Endothelial cell (in vitro differentiated cells): ENCODE results near the gene PLEKHG7. TPM values are rescaled to one million over a fixed set of nuclear protein-coding genes. Genes with fewer than 3 reads are reported as not detected.

Source experiments
- DNase-seq: peaks from one replicate; pipeline ENCODE4 v3.0.0; 2021; ENCODE audit warnings: low spot score
- H3K27ac Mint-ChIP-seq: one replicate; pipeline ENCODE4 v1.8.0; 2021; ENCODE audit warnings: mixed read lengths, inconsistent platforms; ENCODE audit not compliant: unreplicated experiment
- H3K27me3 Mint-ChIP-seq: one replicate; pipeline ENCODE4 v1.8.0; 2021; ENCODE audit warnings: mild to moderate bottlenecking, moderate library complexity, mixed read lengths, inconsistent platforms; ENCODE audit not compliant: unreplicated experiment
- H3K36me3 Mint-ChIP-seq: one replicate; pipeline ENCODE4 v1.8.0; 2021; ENCODE audit warnings: mild to moderate bottlenecking, low read depth, mixed read lengths, inconsistent platforms; ENCODE audit not compliant: unreplicated experiment
- H3K4me1 Mint-ChIP-seq: one replicate; pipeline ENCODE4 v1.8.0; 2021; ENCODE audit warnings: mild to moderate bottlenecking, mixed read lengths, inconsistent platforms; ENCODE audit not compliant: unreplicated experiment
- H3K4me3 Mint-ChIP-seq: one replicate; pipeline ENCODE4 v1.8.0; 2021; ENCODE audit warnings: mild to moderate bottlenecking, mixed read lengths, inconsistent platforms; ENCODE audit not compliant: unreplicated experiment
- H3K9me3 Mint-ChIP-seq: one replicate; pipeline ENCODE4 v1.8.0; 2021; ENCODE audit warnings: mixed read lengths, inconsistent platforms; ENCODE audit not compliant: unreplicated experiment
- total RNA-seq: library from RNA; stranded (reverse); fragmentation: NEBNext Ultra II Directional; extraction: Animal tissue kit (Norgen Biotek cat#: 25700); gene quantifications from one replicate; pipeline ENCODE4 v1.2.1, GENCODE V29; 2021; ENCODE audit not compliant: unreplicated experiment
- TF ChIP-seq, protein P1 (sequence below): fragments of 200-600 bp; sonication (generic); IDR thresholded peaks from one replicate; pipeline ENCODE4 v1.5.0; 2021; ENCODE audit warnings: antibody characterized with exemption; ENCODE audit not compliant: unreplicated experiment

The PLEKHG7 gene
- total RNA-seq, 1 donor from 2014 or later = not detected

DNA sequence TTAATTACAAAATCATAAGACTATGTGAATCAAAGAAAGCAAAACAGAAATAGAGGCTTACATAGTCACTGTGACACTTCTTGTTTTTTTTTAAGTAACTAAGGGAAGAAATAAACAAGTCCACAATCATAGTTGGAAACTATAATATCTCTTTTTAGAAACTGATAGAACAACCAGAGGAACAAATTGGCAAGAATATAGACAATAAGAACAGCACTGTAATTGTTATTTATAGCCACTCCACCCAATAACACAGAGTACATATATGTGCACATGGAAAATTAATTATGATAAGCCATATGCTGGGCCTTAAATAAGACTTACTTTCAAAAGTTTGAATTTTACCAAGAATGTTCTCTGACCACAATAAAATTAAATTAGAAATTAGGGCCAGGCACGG lies 101.1 kb downstream of the PLEKHG7 start:
- H3K9me3 Mint-ChIP-seq = no peaks in the 10 kb centered on the region
- peaks cover 7% of the 10 kb centered on the region for H3K36me3 Mint-ChIP-seq
- no peaks in the 10 kb centered on the region for H3K27me3 Mint-ChIP-seq
- TF ChIP-seq, protein P1, sequence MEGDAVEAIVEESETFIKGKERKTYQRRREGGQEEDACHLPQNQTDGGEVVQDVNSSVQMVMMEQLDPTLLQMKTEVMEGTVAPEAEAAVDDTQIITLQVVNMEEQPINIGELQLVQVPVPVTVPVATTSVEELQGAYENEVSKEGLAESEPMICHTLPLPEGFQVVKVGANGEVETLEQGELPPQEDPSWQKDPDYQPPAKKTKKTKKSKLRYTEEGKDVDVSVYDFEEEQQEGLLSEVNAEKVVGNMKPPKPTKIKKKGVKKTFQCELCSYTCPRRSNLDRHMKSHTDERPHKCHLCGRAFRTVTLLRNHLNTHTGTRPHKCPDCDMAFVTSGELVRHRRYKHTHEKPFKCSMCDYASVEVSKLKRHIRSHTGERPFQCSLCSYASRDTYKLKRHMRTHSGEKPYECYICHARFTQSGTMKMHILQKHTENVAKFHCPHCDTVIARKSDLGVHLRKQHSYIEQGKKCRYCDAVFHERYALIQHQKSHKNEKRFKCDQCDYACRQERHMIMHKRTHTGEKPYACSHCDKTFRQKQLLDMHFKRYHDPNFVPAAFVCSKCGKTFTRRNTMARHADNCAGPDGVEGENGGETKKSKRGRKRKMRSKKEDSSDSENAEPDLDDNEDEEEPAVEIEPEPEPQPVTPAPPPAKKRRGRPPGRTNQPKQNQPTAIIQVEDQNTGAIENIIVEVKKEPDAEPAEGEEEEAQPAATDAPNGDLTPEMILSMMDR = no peak
- no peak for DNase-seq
- no peak overlapping the region for H3K4me3 Mint-ChIP-seq
- no peaks in the 10 kb centered on the region for H3K4me1 Mint-ChIP-seq
- H3K27ac Mint-ChIP-seq = no peak overlapping the region

DNA sequence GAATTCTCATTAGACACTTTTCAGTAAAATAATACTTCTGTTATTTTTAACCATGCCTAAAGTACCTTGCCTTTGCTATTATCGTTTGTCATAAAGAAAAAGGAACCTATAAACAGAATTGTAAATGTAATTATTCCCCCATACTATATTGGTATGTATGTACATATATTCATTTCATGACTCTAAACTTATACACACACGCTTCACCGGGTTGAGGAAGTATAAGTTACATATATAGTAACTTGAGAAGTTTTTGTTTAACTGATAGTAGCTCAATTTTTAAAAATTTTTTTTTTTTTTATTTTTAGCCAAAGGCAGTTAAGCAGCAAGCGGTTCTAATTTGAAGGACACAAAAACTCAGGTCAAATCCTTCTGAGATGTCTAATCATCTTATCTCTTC lies 107.6 kb downstream of the PLEKHG7 start:
- Mint-ChIP-seq H3K36me3 (peaks cover 7% of the 10 kb centered on the region), H3K27ac (no peak overlapping the region), H3K4me1 (peaks cover 7% of the 10 kb centered on the region), H3K4me3 (no peak overlapping the region), H3K9me3 (no peaks in the 10 kb centered on the region), H3K27me3 (no peaks in the 10 kb centered on the region)
- TF ChIP-seq, protein P1 = no peak
- DNase-seq = no peak

DNA sequence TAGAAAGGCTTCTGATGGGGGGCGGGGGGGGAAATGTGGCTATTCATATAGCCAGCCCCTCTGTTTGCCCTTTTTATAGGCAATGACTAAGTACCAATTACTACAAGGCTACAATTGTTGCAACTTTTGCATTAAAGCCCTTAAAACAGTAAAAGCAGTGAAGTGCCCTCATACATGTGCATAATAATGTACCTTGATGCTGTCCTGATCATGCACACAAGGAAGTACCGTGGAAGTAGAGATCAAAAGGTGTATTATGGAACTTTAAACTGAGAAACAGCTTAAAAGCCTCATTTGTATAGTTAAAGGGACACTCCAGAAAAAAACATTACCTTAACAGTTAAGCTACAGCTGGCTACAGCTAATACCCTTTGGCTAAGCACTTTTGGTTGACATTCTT lies 111.8 kb downstream of the PLEKHG7 start:
- H3K27me3 Mint-ChIP-seq = no peaks in the 10 kb centered on the region
- H3K36me3 Mint-ChIP-seq = peaks cover 3% of the 10 kb centered on the region
- H3K4me3 Mint-ChIP-seq = no peak overlapping the region
- H3K27ac Mint-ChIP-seq = no peak overlapping the region
- no peaks in the 10 kb centered on the region for H3K9me3 Mint-ChIP-seq
- H3K4me1 Mint-ChIP-seq = peaks cover 7% of the 10 kb centered on the region
- TF ChIP-seq, protein P1 = no peak
- no peak for DNase-seq

DNA sequence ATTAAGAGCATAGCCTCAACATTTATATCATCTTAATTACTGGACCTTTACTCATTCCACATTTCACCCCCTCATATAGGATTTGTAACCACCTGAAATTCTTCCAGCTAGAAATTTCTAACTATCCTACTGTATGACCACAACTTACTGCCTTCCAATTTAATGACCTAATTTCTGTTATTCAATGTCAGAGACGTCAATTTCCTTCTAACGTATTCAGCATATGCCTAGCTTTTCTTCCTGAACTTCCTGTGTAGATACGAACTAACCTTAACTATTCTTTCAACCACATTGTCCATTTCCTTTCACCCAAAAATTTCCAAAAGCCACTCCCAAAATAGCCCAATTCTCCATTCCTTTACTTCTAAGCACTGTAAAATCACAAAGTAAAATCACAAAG lies 118.4 kb downstream of the PLEKHG7 start:
- Mint-ChIP-seq H3K27ac (no peak overlapping the region), H3K4me1 (no peaks in the 10 kb centered on the region)
- DNase-seq = no peak

More for the DNA sequence above, 118.4 kb downstream of the PLEKHG7 start:
- peaks cover 3% of the 10 kb centered on the region for H3K36me3 Mint-ChIP-seq
- TF ChIP-seq, protein P1 = no peak
- H3K27me3 Mint-ChIP-seq = no peaks in the 10 kb centered on the region
- no peak overlapping the region for H3K4me3 Mint-ChIP-seq
- no peaks in the 10 kb centered on the region for H3K9me3 Mint-ChIP-seq

Other genes with a start within 250 kb of the PLEKHG7 start
- gene EEA1, start 226.3 kb downstream of the PLEKHG7 start, total RNA-seq = 14.1 TPM